IPS-18a (cell line): ENCODE results near the gene PDS5B.

ENCODE experiments used
- H3K27ac ChIP-seq: one replicate; pipeline ENCODE4 v1.5.1; 2013; ENCODE audit warnings: low read length
- H3K27me3 ChIP-seq: one replicate; pipeline ENCODE4 v1.6.1; 2013; ENCODE audit warnings: mild to moderate bottlenecking, low read length; ENCODE audit not compliant: control insufficient read depth, insufficient read depth
- H3K36me3 ChIP-seq: one replicate; pipeline ENCODE4 v1.6.1; 2013; ENCODE audit warnings: low read depth, low read length; ENCODE audit not compliant: control insufficient read depth
- H3K4me1 ChIP-seq: one replicate; pipeline ENCODE4 v1.6.1; 2013; ENCODE audit warnings: low read depth, low read length; ENCODE audit not compliant: control insufficient read depth
- H3K4me3 ChIP-seq: one replicate; pipeline ENCODE4 v1.5.1; 2013; ENCODE audit warnings: low read length
- H3K9ac ChIP-seq: one replicate; pipeline ENCODE4 v1.6.1; 2013; ENCODE audit warnings: mild to moderate bottlenecking, low read length, moderate library complexity
- H3K9me3 ChIP-seq: one replicate; pipeline ENCODE4 v1.6.1; 2013; ENCODE audit warnings: low read depth, low read length; ENCODE audit not compliant: control insufficient read depth

PDS5B gene

DNA sequence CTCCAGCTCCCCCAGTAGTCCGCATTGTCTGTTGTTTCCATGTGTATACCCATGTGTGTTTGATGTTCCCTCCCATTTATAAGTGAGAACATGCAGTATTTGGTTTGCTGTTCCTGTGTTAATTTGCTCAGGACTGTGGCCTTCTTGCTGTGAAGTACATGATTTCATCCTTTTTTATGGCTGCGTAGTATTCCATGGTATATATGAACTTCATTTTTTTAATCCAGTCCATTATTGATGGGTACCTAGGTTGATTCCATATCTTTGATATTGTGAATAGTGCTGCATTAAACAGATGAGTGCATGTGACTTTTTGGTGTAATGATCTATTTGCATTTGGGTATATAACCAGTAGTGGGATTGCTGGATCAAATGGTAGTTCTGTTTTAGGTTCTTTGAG lies 175.2 kb downstream of the PDS5B start:
- Histone ChIP-seq H3K4me1 (no peaks in the 10 kb centered on the region), H3K4me3 (no peak overlapping the region), H3K9me3 (peaks cover 3% of the 10 kb centered on the region), H3K9ac (no peak overlapping the region), H3K27ac (no peak overlapping the region), H3K36me3 (peaks cover 29% of the 10 kb centered on the region), H3K27me3 (no peaks in the 10 kb centered on the region)

GRCh38 chr13:32779119-32779518 lies 192.9 kb downstream of the PDS5B start:
- no peak overlapping the region for H3K4me3 ChIP-seq
- no peak overlapping the region for H3K9ac ChIP-seq
- no peak overlapping the region for H3K27ac ChIP-seq
- no peaks in the 10 kb centered on the region for H3K9me3 ChIP-seq
- H3K27me3 ChIP-seq, result no peaks in the 10 kb centered on the region
- no peaks in the 10 kb centered on the region for H3K4me1 ChIP-seq
- peaks cover 7% of the 10 kb centered on the region for H3K36me3 ChIP-seq

DNA sequence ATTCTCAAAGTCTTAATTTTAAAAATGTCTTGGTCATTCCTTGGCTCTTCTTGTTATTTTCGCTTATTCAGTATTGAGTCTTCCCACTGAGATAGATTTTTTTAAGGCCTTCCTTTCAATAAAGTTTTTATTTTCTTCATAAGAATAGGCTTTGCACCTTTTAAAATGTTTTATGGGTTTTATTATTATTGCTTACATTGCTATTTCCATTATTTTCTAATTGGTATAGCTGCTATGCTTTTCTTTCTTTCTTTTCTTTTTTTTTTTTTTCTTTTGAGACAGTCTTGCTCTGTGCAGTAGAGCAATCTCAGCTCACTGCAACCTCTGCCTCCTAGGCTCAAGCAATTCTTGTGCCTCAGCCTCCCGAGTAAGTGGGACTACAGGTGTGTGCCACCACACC lies 195.7 kb downstream of the PDS5B start:
- H3K4me1 ChIP-seq, result no peaks in the 10 kb centered on the region
- H3K4me3 ChIP-seq, result no peak overlapping the region
- H3K36me3 ChIP-seq, result peaks cover 3% of the 10 kb centered on the region
- H3K9me3 ChIP-seq, result no peaks in the 10 kb centered on the region
- no peaks in the 10 kb centered on the region for H3K27me3 ChIP-seq
- H3K9ac ChIP-seq, result no peak overlapping the region
- no peak overlapping the region for H3K27ac ChIP-seq

DNA sequence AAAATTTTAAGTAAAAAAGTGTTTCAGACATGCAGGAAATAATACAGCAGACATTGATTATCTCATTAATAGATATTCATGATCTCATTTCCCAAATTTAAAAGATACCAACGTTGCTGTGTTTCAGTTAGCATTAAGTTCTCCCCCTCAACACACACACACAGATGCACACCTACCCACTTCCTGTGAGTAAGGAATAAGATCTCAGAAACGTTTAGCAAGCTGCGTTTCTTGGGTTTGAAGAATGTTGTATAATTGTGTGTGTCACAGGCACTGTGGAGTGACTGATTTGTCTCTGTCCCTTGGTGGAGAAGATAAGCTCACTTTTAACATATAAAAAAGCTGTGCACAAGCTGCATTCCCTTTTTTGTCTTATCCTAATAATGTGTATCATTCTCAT lies 196.8 kb downstream of the PDS5B start:
- Histone ChIP-seq H3K27me3 (no peaks in the 10 kb centered on the region), H3K4me1 (no peaks in the 10 kb centered on the region), H3K9me3 (no peaks in the 10 kb centered on the region), H3K27ac (no peak overlapping the region), H3K4me3 (no peak overlapping the region), H3K9ac (no peak overlapping the region), H3K36me3 (peaks cover 3% of the 10 kb centered on the region)

- Histone ChIP-seq H3K4me3 (no peak overlapping the region), H3K36me3 (no peaks in the 10 kb centered on the region), H3K27ac (no peak overlapping the region), H3K9ac (no peak overlapping the region), H3K9me3 (no peaks in the 10 kb centered on the region), H3K4me1 (no peaks in the 10 kb centered on the region), H3K27me3 (no peaks in the 10 kb centered on the region)
Measured at GRCh38 chr13:32790731-32791130, 204.5 kb downstream of the PDS5B start.

GRCh38 chr13:32791545-32792172 lies 205.4 kb downstream of the PDS5B start:
- Histone ChIP-seq H3K4me1 (no peaks in the 10 kb centered on the region), H3K9ac (no peak overlapping the region), H3K4me3 (no peak overlapping the region), H3K27ac (no peak overlapping the region), H3K27me3 (no peaks in the 10 kb centered on the region), H3K36me3 (no peaks in the 10 kb centered on the region), H3K9me3 (no peaks in the 10 kb centered on the region)

GRCh38 chr13:32796754-32797153 lies 210.5 kb downstream of the PDS5B start:
- Histone ChIP-seq H3K9ac (no peak overlapping the region), H3K36me3 (no peaks in the 10 kb centered on the region), H3K4me3 (no peak overlapping the region), H3K27me3 (no peaks in the 10 kb centered on the region), H3K27ac (no peak overlapping the region), H3K9me3 (no peaks in the 10 kb centered on the region), H3K4me1 (no peaks in the 10 kb centered on the region)

- Histone ChIP-seq H3K9me3 (no peaks in the 10 kb centered on the region), H3K36me3 (no peaks in the 10 kb centered on the region), H3K4me3 (no peak overlapping the region), H3K27ac (no peak overlapping the region), H3K9ac (no peak overlapping the region), H3K4me1 (no peaks in the 10 kb centered on the region), H3K27me3 (no peaks in the 10 kb centered on the region)
Measured at GRCh38 chr13:32802159-32802558, 215.9 kb downstream of the PDS5B start.

DNA sequence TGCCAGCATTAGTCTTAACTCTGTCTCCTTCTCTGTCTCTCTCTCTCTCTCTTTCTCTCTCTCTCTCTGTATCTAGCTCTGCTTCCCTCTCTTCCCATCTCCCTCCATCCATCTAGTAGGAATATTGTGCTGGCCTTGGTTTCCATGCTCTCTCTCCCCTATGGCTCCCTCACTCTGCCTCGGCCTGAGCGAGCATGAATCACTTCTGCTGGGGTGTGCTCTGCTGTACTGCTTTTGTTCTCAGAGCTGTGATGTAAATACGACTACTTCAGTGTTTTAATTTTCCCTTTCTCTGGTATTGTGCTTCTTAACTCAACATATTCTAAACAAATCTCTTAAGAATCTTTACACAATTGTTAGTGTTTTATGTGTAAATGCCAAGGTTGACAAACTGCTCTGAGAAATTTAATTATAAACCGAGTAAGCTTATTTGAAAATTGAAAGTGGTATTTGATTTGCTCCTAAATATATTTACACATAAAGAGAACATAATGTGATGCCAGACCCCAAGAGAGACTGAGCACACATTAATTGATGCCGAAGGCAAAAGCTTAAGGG lies 218.5 kb downstream of the PDS5B start:
- H3K9me3 ChIP-seq, result no peaks in the 10 kb centered on the region
- no peaks in the 10 kb centered on the region for H3K36me3 ChIP-seq
- no peaks in the 10 kb centered on the region for H3K27me3 ChIP-seq
- H3K4me1 ChIP-seq, result no peaks in the 10 kb centered on the region
- H3K9ac ChIP-seq, result no peak overlapping the region
- no peak overlapping the region for H3K27ac ChIP-seq
- no peak overlapping the region for H3K4me3 ChIP-seq

DNA sequence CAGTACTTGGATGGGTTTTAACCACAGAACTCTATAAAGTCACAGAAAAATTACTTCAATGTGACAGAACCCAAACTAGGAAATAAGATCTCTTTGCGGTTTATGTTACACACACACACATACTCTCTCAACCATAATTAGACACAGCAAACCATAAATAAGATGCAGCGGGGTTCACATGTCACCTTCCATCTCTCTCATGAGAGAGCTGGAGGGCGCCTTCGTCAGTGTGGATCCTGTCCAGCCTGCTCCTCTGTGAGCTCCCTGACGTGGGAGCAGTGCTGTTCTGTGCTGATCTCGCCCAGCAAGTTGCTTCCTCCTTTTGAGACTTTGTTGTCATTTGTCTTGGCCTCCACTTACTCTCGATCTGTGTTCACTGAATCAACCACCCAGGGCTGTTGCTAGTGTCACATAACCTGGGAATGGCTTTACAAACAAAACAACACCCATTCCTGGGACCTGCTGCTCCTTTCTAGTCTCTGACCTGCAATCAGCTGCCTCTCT lies 225.1 kb downstream of the PDS5B start:
- no peak overlapping the region for H3K9ac ChIP-seq
- H3K27me3 ChIP-seq, result no peaks in the 10 kb centered on the region
- no peak overlapping the region for H3K4me3 ChIP-seq
- H3K27ac ChIP-seq, result no peak overlapping the region
- H3K4me1 ChIP-seq, result no peaks in the 10 kb centered on the region
- H3K36me3 ChIP-seq, result no peaks in the 10 kb centered on the region
- H3K9me3 ChIP-seq, result no peaks in the 10 kb centered on the region

GRCh38 chr13:32821149-32821688 lies 235.0 kb downstream of the PDS5B start:
- H3K36me3 ChIP-seq, result no peaks in the 10 kb centered on the region

DNA sequence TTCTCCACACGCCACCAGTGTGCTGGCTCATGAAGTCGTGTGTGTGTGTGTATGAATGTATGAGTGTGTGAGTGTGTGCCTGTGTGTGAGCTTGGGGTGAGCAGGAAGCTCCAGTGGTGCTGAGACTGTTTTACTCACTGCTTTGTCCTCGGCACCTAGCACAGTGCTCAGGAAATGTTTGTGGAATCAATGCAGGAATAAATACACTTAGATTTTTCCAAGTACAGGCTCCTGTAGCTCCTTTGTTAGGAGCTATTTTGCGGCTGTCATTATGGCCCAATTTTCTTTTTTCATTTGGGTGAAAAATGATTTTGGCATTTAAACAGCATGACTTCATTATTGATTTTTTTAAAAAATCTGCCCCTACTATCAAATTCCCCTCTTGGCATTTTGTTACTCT lies 236.5 kb downstream of the PDS5B start:
- Histone ChIP-seq H3K9ac (no peak overlapping the region), H3K4me3 (no peak overlapping the region), H3K27ac (no peak overlapping the region), H3K27me3 (no peaks in the 10 kb centered on the region), H3K9me3 (no peaks in the 10 kb centered on the region), H3K36me3 (no peaks in the 10 kb centered on the region), H3K4me1 (peaks cover 5% of the 10 kb centered on the region)

More at GRCh38 chr13:32821149-32821688, 235.0 kb downstream of the PDS5B start:
- Histone ChIP-seq H3K4me3 (no peak overlapping the region), H3K27me3 (no peaks in the 10 kb centered on the region), H3K27ac (no peak overlapping the region), H3K4me1 (peaks cover 5% of the 10 kb centered on the region), H3K9ac (no peak overlapping the region), H3K9me3 (no peaks in the 10 kb centered on the region)
